Ovary (tissue), 9 donors: ENCODE data around the gene RASSF8. TPM values are rescaled to one million over a fixed set of nuclear protein-coding genes. Genes with fewer than 3 reads are reported as not detected.

Experiments used
- DNase-seq, 5 donors: peaks; one replicate each; pipeline ENCODE4 v3.0.0-alpha.2; 2019 to 2020
- H3K27ac ChIP-seq, 2 donors: fragments of 200-600 bp; one replicate each; pipeline versions ENCODE4 v1.5.1 to v1.8.0; 2019 to 2022
- H3K27me3 ChIP-seq: fragments of 200-600 bp; one replicate; pipeline ENCODE4 v1.8.0; 2022
- H3K36me3 ChIP-seq: fragments of 200-600 bp; sonication (generic); one replicate; pipeline ENCODE4 v1.5.1; 2019
- H3K4me1 ChIP-seq: one replicate; pipeline ENCODE4 v1.8.1; 2013; ENCODE audit warnings: mild to moderate bottlenecking, moderate library complexity; ENCODE audit not compliant: insufficient read depth
- H3K4me3 ChIP-seq: fragments of 200-600 bp; sonication (generic); one replicate; pipeline ENCODE4 v1.5.1; 2017
- H3K9me3 ChIP-seq, 2 donors: fragments of 200-600 bp in 1 of 2; sonication (generic) in 1 of 2; one replicate each; pipeline versions ENCODE4 v1.5.1 to v1.8.1; 2013 to 2019; ENCODE audit warnings: mild to moderate bottlenecking in 1 of 2, moderate library complexity in 1 of 2
- CTCF ChIP-seq, 3 donors: fragments of 450-650 bp in 2 of 3; fragments of 200-600 bp in 1 of 3; IDR thresholded peaks; one replicate each; pipeline versions ENCODE4 v1.5.1 to v1.8.0; 2016 to 2022; ENCODE audit warnings: antibody characterized with exemption in 3 of 3, mild to moderate bottlenecking in 1 of 3
- EP300 ChIP-seq: sonication (generic); formaldehyde crosslinking; IDR thresholded peaks from one replicate; pipeline ENCODE4 v1.6.1; 2017; ENCODE audit warnings: antibody characterized with exemption
- POLR2A ChIP-seq: fragments of 450-650 bp; IDR thresholded peaks from one replicate; pipeline ENCODE4 v1.6.1; 2017; ENCODE audit warnings: antibody characterized with exemption, mild to moderate bottlenecking, moderate library complexity
- WGBS, 3 donors: extraction: QIAGEN DNeasy Blood & Tissue Kit in 1 of 3; methylation state at CpG; one replicate each; pipeline versions ENCODE4 v1.1.5 to v1.1.7; 2013 to 2017; 5-methylcytosine and 5-hydroxymethylcytosine counted together
- intact Hi-C, 4 donors: fragments of 100-400 bp; cut with DNase I; formaldehyde crosslinking; loops; one replicate each; pipeline versions ENCODE4 v1.11.0 to v1.15.1; 2022 to 2023
- polyA plus RNA-seq, 2 donors: library from polyadenylated mRNA; stranded (reverse); fragments of 200-250 nt in 1 of 2; fragments of 350-450 nt in 1 of 2; fragmentation: Illumina TruSeq in 1 of 2; extraction: RNeasy Lipid Tissue Mini Kit (QIAGEN cat#74804) in 1 of 2; gene quantifications; one replicate each; pipeline ENCODE4 v1.2.3, GENCODE V29; 2013 to 2014
- total RNA-seq, 7 donors: library from RNA; depleted of rRNA in 2 of 7; stranded (reverse); fragments of >200 nt in 2 of 7; fragmentation: NEBNext Ultra II Directional in 3 of 7; extraction: Animal tissue kit (Norgen Biotek cat#: 25700) in 3 of 7; gene quantifications; one replicate each; pipeline versions ENCODE4 v1.1.0 to v1.2.4, GENCODE V29; 2016 to 2023
- donor health status: DM: no; HTN: no; CAD: no; lungs with moderate emphysema.
- donor health status: DM: no; HTN: no; CAD: no.
- donor health status: Bipolar disorder and iron deficiency.
- donor health status: DM: yes; HTN: yes; CAD: no.
- donor health status: DM: no; HTN: no; CAD: no.
- donor health status: DM: yes; HTN: yes; CAD: no.

Gene RASSF8
- total and polyA plus RNA-seq, 9 donors: 16.5 to 134 (median 82.5) TPM

- Histone ChIP-seq H3K9me3 (no peaks in the 10 kb centered on the region), H3K36me3 (no peaks in the 10 kb centered on the region), H3K27me3 (no peaks in the 10 kb centered on the region), H3K27ac (peak overlapping the region; percentile 86 to 94), H3K4me3 (peak overlapping the region; percentile 59), H3K4me1 (peaks cover 5% of the 10 kb centered on the region)
- intact Hi-C loops: loop anchor here in 2 of 4 donors (10.0 kb wide), 3 partner anchors 72 to 892 kb away; partner anchors contain the start of genes SSPN (in 1 of the 2) and TM7SF3 (in 1 of the 2)
- TF ChIP-seq POLR2A (peak; percentile 33), CTCF (IDR thresholded peaks at IDR 0.05) (peak in 1 of 3 donors; percentile 12), EP300 (no peak)
- DNase-seq: peak; percentile 74 to 83 (median 76)
- 0 to 1% (median 0%) methylated on average over 43 to 69 of the region's 69 CpGs for WGBS, 3 donors
Observed at GRCh38 chr12:26122681-26123481, 164.4 kb downstream of the RASSF8 start.

GRCh38 chr12:26123482-26123980, 165.0 kb downstream of the RASSF8 start:
- no peak for DNase-seq
- Histone ChIP-seq H3K27ac (peak overlapping the region in 1 of 2 donors; percentile 94), H3K4me1 (peaks cover 5% of the 10 kb centered on the region), H3K36me3 (no peaks in the 10 kb centered on the region), H3K9me3 (no peaks in the 10 kb centered on the region), H3K4me3 (peak overlapping the region; percentile 59), H3K27me3 (no peaks in the 10 kb centered on the region)
- TF ChIP-seq EP300: no peak
- TF ChIP-seq POLR2A: no peak
- TF ChIP-seq CTCF (IDR thresholded peaks at IDR 0.05): no peak
- intact Hi-C loops: loop anchor here in 2 of 4 donors (10.0 kb wide), 3 partner anchors 71 to 891 kb away; partner anchors contain the start of genes SSPN (in 1 of the 2) and TM7SF3 (in 1 of the 2)
- 15 to 17% (median 15%) methylated on average over 8 of the region's 8 CpGs for WGBS, 3 donors

DNA sequence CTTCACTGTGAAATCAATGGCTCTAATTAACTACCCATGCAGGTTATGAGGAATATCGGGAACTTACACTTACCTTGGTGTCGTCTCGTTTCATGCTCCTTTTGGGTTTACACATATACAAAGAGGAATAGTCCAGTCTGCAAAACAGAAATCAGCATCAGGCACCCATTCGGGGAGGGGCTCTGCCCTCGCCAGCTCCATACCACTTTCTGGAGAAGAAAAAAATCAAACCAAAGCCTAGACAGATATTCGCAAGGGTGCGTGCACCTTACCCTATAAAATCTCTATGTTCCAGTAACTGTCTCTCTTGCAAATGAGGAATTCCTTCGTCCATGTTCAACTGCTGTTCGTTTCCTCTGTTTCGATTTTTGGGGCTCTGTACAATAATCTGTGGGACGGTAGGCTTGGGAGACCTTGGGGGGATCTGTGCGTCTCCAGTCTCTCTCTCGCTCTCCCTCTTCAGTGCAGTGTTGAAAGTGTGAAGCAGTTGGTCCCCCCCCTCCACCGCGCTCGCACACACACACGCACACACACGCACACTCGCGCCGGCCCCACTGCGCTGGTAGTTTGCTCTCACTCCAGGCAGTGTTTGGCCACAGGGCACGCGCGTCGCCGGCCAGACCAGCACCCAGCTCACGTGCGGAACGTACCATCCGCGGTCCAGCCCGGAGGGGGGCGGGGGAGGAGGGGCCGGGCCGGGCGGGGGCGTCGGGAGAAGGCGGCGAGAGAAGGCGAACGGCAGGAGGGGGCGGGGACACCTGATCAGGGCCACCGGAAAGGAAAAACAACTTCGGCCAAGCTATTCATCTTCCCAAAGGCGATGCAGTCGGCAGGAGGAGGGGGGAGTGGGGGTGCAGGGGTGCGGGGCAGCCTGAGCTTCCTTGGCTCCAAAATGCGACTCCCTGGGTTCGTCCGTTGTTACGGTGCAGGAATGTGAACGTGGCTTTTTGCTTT, 166.2 kb downstream of the RASSF8 start, which contains the start of gene BHLHE41:
Gene BHLHE41, minus strand, starts transcription at position 592 of the 954 bp plus-strand sequence. Its CDS starts 258 bp downstream, at position 334.
- no peaks in the 10 kb centered on the region for H3K9me3 ChIP-seq
- H3K4me1 ChIP-seq: peaks cover 5% of the 10 kb centered on the region
- intact Hi-C loops: loop anchor here in 3 of 4 donors (5.0 to 10.0 kb wide), 4 partner anchors 70 to 890 kb away; partner anchors contain the start of genes SSPN (in 2 of the 3) and TM7SF3 (in 1 of the 3)
- no peaks in the 10 kb centered on the region for H3K27me3 ChIP-seq
- H3K27ac ChIP-seq: peak within 1 kb of the TSS; percentile 52 to 94
- DNase-seq: peak; percentile 82 to 85 (median 83)
- no peaks in the 10 kb centered on the region for H3K36me3 ChIP-seq
- H3K4me3 ChIP-seq: peak within 1 kb of the TSS; percentile 59
- TF ChIP-seq POLR2A (peak; percentile 61), EP300 (no peak)
- WGBS, 3 donors: 1% methylated on average over 50 to 53 of the region's 54 CpGs

GRCh38 chr12:26125400-26126339, 167.2 kb downstream of the RASSF8 start:
- H3K4me1 ChIP-seq: peaks cover 5% of the 10 kb centered on the region
- H3K4me3 ChIP-seq: peak overlapping the region; percentile 48
- intact Hi-C loops: loop anchor here in 3 of 4 donors (5.0 to 10.0 kb wide), 4 partner anchors 69 to 889 kb away; partner anchors contain the start of genes SSPN (in 2 of the 3) and TM7SF3 (in 1 of the 3)
- WGBS, 3 donors: 0 to 1% (median 0%) methylated on average over 66 of the region's 66 CpGs
- peak; percentile 77 to 82 (median 80) for DNase-seq
- H3K36me3 ChIP-seq: no peaks in the 10 kb centered on the region
- TF ChIP-seq CTCF (IDR thresholded peaks at IDR 0.05) (no peak), POLR2A (peak; percentile 49)
- H3K27me3 ChIP-seq: no peaks in the 10 kb centered on the region
- H3K9me3 ChIP-seq: no peaks in the 10 kb centered on the region
- peak overlapping the region; percentile 52 to 94 for H3K27ac ChIP-seq
